Esophagus squamous epithelium (tissue), 5 donors: Measurements from ENCODE around the gene IQUB. TPM values are rescaled to one million over a fixed set of nuclear protein-coding genes. Genes with fewer than 3 reads are reported as not detected.

ENCODE experiments used
- DNase-seq: peaks from one replicate; lab custom pipeline; 2025; lab: John Stamatoyannopoulos, UW
- H3K27ac ChIP-seq, 4 donors: fragments of 200-600 bp; sonication (generic); one replicate each; pipeline ENCODE4 v1.5.1; 2016 to 2019; ENCODE audit warnings: mild to moderate bottlenecking in 1 of 4
- H3K27me3 ChIP-seq, 4 donors: fragments of 200-600 bp; sonication (generic); 1 replicate in 3 of 4; 2 replicates in 1 of 4; pipeline versions ENCODE4 v1.5.1 to v1.6.0; 2017 to 2021; ENCODE audit warnings: antibody characterized with exemption in 1 of 4
- H3K36me3 ChIP-seq, 3 donors: fragments of 200-600 bp; sonication (generic); one replicate each; pipeline ENCODE4 v1.5.1; 2016 to 2019
- H3K4me1 ChIP-seq, 3 donors: fragments of 200-600 bp; sonication (generic); one replicate each; pipeline ENCODE4 v1.5.1; 2017 to 2019
- H3K4me3 ChIP-seq, 4 donors: fragments of 200-600 bp; sonication (generic); 1 replicate in 3 of 4; 2 replicates in 1 of 4; pipeline ENCODE4 v1.5.1; 2016 to 2019; ENCODE audit warnings: mild to moderate bottlenecking in 2 of 4, moderate library complexity in 1 of 4
- H3K9me3 ChIP-seq, 3 donors: fragments of 200-600 bp; sonication (generic); one replicate each; pipeline ENCODE4 v1.5.1; 2016 to 2019
- CTCF ChIP-seq, 6 experiments: fragments of 450-650 bp in 4 of 6; fragments of 200-600 bp in 2 of 6; sonication (generic) in 2 of 6; IDR thresholded peaks; one replicate each; pipeline ENCODE4 v1.5.1; 2016 to 2019; ENCODE audit warnings: antibody characterized with exemption in 6 of 6, mild to moderate bottlenecking in 4 of 6, moderate library complexity in 4 of 6
- POLR2A ChIP-seq, 4 donors: fragments of 450-650 bp; IDR thresholded peaks; one replicate each; pipeline ENCODE4 v1.6.1; 2017; ENCODE audit warnings: antibody characterized with exemption in 4 of 4, mild to moderate bottlenecking in 4 of 4, moderate library complexity in 3 of 4
- WGBS, 2 donors: methylation state at CpG; one replicate each; pipeline ENCODE4 v1.1.5; 2018; 5-methylcytosine and 5-hydroxymethylcytosine counted together
- intact Hi-C: fragments of 100-400 bp; cut with DNase I; formaldehyde crosslinking; loops from one replicate; pipeline ENCODE4 v1.15.0; 2022
- total RNA-seq, 4 donors: library from RNA; depleted of rRNA; stranded (reverse); fragments of >200 nt; gene quantifications; one replicate each; pipeline ENCODE4 v1.1.0, GENCODE V29; 2016
- donor health status: DM: yes; HTN: yes; CAD: no.

The IQUB gene
- total RNA-seq, 4 donors from 2014 or later: 0.27 TPM; not detected in 3

- intact Hi-C loops: no loop called here
- Histone ChIP-seq H3K4me3 (no peak overlapping the region), H3K27me3 (no peaks in the 10 kb centered on the region), H3K9me3 (no peaks in the 10 kb centered on the region), H3K27ac (no peak overlapping the region), H3K36me3 (no peaks in the 10 kb centered on the region), H3K4me1 (no peaks in the 10 kb centered on the region)
- TF ChIP-seq POLR2A (IDR thresholded peaks at IDR 0.05): no peak
- WGBS, 2 donors: 47 to 54% methylated on average over 2 of the region's 2 CpGs
- DNase-seq: no peak
These were observed 12.3 kb downstream of the IQUB start for GRCh38 chr7:123522066-123522465.

GRCh38 chr7:123505221-123505620 is 29.2 kb downstream of the IQUB start:
- H3K27me3 ChIP-seq: no peaks in the 10 kb centered on the region
- 40 to 80% methylated on average over 1 of the region's 2 CpGs for WGBS, 2 donors
- intact Hi-C loops: no loop called here
- H3K27ac ChIP-seq: no peak overlapping the region
- H3K4me3 ChIP-seq: no peak overlapping the region
- TF ChIP-seq POLR2A (IDR thresholded peaks at IDR 0.05): no peak
- no peak for TF ChIP-seq CTCF (IDR thresholded peaks at IDR 0.05)
- DNase-seq: no peak
- H3K4me1 ChIP-seq: no peaks in the 10 kb centered on the region
- no peaks in the 10 kb centered on the region for H3K36me3 ChIP-seq
- no peaks in the 10 kb centered on the region for H3K9me3 ChIP-seq

- WGBS, 2 donors: 75 to 83% methylated on average over 5 of the region's 5 CpGs
- DNase-seq: no peak
- intact Hi-C loops: no loop called here
- Histone ChIP-seq H3K36me3 (no peaks in the 10 kb centered on the region), H3K4me3 (no peak overlapping the region), H3K4me1 (no peaks in the 10 kb centered on the region), H3K27ac (no peak overlapping the region), H3K9me3 (no peaks in the 10 kb centered on the region), H3K27me3 (peaks cover 0 to 3% (median 0%) of the 10 kb centered on the region in 4 donors)
- no peak for TF ChIP-seq POLR2A (IDR thresholded peaks at IDR 0.05)
- TF ChIP-seq CTCF (IDR thresholded peaks at IDR 0.05): no peak
These were observed 32.2 kb downstream of the IQUB start for GRCh38 chr7:123502201-123502600.

- TF ChIP-seq CTCF (IDR thresholded peaks at IDR 0.05) (no peak), POLR2A (IDR thresholded peaks at IDR 0.05) (no peak)
These were observed 33.4 kb downstream of the IQUB start for GRCh38 chr7:123500878-123501489.

GRCh38 chr7:123499211-123499970 is 35.0 kb downstream of the IQUB start:
- Histone ChIP-seq H3K27me3 (peaks cover 0 to 3% (median 0%) of the 10 kb centered on the region in 4 donors), H3K4me3 (no peak overlapping the region), H3K9me3 (no peaks in the 10 kb centered on the region), H3K4me1 (no peaks in the 10 kb centered on the region), H3K27ac (no peak overlapping the region), H3K36me3 (no peaks in the 10 kb centered on the region)
- no peak for DNase-seq
- intact Hi-C loops: no loop called here
- no peak for TF ChIP-seq CTCF (IDR thresholded peaks at IDR 0.05)
- no peak for TF ChIP-seq POLR2A (IDR thresholded peaks at IDR 0.05)
- whole genome bisulfite sequencing, 2 donors: 71 to 78% methylated on average over 8 of the region's 8 CpGs

More at GRCh38 chr7:123500878-123501489, 33.4 kb downstream of the IQUB start:
- peaks cover 0 to 3% (median 0%) of the 10 kb centered on the region in 4 donors for H3K27me3 ChIP-seq
- 80 to 83% methylated on average over 1 of the region's 1 CpG for WGBS, 2 donors
- no peaks in the 10 kb centered on the region for H3K9me3 ChIP-seq
- no peak overlapping the region for H3K4me3 ChIP-seq
- intact Hi-C loops: no loop called here
- no peak for DNase-seq
- H3K4me1 ChIP-seq: no peaks in the 10 kb centered on the region
- no peak overlapping the region for H3K27ac ChIP-seq
- no peaks in the 10 kb centered on the region for H3K36me3 ChIP-seq
